Astrocyte of the cerebellum (primary cell): Measurements from ENCODE around the gene GRB10.

Experiments
- DNase-seq: peaks from one replicate; pipeline ENCODE4 v3.0.0-alpha.2; 2011; ENCODE audit warnings: low read depth
- H3K4me3 ChIP-seq: 2 replicates; pipeline ENCODE4 v1.5.1; 2011; ENCODE audit warnings: mild to moderate bottlenecking, low read depth, low read length, moderate library complexity
- CTCF ChIP-seq: IDR thresholded peaks from 2 replicates; pipeline ENCODE4 v1.5.1; 2012; ENCODE audit warnings: low read length, low read depth, moderate library complexity, mild to moderate bottlenecking; ENCODE audit errors: missing control alignments
- in situ Hi-C: cut with HindIII; loops from 2 replicates; pipeline ENCODE4 v1.10.0; 2017; ENCODE audit warnings: low sequenced_read_pairs

The GRB10 gene

GRCh38 chr7:50615519-50616080 lies 167.1 kb downstream of the GRB10 start:
- no peak overlapping the region for H3K4me3 ChIP-seq
- no peak for DNase-seq
- in situ Hi-C loops, result no loop called here
- TF ChIP-seq CTCF, result no peak

GRCh38 chr7:50614721-50615518 lies 167.8 kb downstream of the GRB10 start:
- in situ Hi-C loops, result no loop called here
- DNase-seq, result no peak
- TF ChIP-seq CTCF, result peak; percentile 22
- no peak overlapping the region for H3K4me3 ChIP-seq

DNA sequence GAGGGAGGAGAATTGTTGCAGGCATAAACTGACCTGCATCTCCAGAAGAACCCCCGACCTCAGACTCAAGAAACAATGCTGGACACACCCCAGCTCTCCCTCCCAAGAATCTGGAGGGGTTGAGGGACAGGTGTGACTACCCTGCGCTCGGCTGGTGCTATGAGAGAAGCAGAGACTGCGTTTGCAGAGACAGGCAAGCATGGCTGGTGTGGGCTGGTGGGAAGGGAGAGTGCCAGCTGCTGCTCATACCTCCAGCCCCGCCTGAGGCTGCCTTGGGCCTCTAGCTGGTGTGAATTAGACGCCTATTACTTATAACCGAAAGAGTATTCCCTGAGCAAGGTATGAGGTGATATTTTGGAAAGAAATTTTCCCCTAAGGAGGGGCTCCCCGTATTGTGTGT lies 169.2 kb downstream of the GRB10 start:
- no peak for TF ChIP-seq CTCF
- no peak overlapping the region for H3K4me3 ChIP-seq
- in situ Hi-C loops, result no loop called here
- no peak for DNase-seq

- in situ Hi-C loops, result no loop called here
- H3K4me3 ChIP-seq, result no peak overlapping the region
- no peak for DNase-seq
- no peak for TF ChIP-seq CTCF
Measured at GRCh38 chr7:50612704-50613103, 170.0 kb downstream of the GRB10 start.

DNA sequence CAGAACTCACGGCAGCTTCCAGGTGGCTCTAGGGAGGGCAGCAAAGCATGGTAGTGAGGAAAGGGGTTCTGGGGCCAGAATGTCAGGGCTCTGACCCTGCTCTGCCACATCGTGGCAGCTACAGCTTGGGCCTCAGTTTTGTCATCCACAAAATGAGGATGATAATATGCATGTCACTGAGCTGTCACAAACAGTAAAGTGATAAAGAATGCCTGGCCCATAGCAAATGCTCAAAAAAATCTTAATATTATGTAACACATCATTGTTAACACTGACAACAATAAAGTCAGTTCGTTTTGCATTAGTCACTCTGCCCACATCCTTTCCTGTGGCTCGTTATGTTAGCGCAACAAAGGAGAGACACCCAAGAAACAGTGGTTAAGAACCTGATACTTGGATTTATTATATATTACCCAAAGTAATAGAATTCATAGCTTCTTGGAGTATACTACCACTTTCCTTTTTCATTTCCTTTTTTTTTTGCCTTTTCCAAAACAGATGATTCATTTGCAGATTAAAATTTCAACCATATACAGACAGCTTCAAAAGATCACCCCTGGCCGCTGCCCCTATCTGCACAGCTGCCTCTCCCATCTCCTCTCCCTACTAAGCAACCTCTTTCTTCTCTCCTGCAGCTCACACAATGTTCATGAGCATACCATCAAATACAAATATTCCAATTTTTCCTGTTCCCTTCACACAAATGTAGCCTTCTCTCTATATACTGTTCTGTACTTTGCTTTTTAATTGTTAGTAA lies 172.0 kb downstream of the GRB10 start:
- TF ChIP-seq CTCF, result no peak
- no peak overlapping the region for H3K4me3 ChIP-seq
- DNase-seq, result peak; percentile 78
- in situ Hi-C loops, result no loop called here

DNA sequence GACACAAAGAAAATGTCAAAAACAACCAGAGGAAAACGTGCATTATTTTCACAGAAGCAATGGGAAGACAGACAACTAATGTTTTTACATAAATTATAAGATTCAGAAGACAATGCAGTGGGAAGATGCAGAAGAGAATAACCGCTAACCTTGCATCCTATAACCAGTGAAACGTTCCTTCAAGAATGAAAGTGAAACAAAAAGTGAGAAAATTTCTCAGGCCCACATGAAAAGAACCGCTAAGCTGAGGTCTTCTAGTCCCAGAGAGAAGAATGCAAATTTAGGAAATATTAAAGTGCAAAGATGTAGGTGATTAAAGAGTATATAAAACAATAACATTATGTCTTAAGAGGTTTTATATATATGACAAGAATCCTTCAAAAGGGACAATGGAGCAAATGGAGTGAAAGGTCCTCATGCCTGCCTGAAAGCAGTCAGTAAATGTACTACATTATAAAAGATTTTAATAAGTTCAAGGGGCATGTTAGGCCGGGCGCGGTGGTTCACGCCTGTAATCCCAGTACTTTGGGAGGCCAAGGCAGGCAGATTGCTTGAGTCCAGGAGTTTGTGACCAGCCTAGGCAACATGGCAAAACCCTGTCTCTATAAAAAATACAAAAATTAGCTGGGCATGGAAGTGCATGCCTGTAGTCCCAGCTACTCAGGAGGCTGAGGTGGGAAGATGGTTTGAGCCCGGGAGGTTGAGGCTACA lies 174.3 kb downstream of the GRB10 start:
- no peak for DNase-seq
- no peak for TF ChIP-seq CTCF
- in situ Hi-C loops, result no loop called here
- H3K4me3 ChIP-seq, result no peak overlapping the region
